LNCaP clone FGC (cell line): ENCODE results near the gene MPHOSPH9.
A peak's percentile ranks its signal among the peaks of the same experiment; 100 is the strongest.
"Not testable (repeated sequence)": the region's sequence is repeated elsewhere in the genome, so short reads cannot be mapped to it uniquely, and the experiment has no call there.

ENCODE experiments used
- DNase-seq: peaks from one replicate; pipeline ENCODE4 v3.0.0-alpha.2; 2011; ENCODE audit warnings: low read depth
- H3K4me3 ChIP-seq: 2 replicates; pipeline ENCODE4 v1.5.1; 2011; ENCODE audit warnings: mild to moderate bottlenecking, low read depth, low read length, control low read depth
- CTCF ChIP-seq: IDR thresholded peaks from 2 replicates; pipeline ENCODE4 v1.5.1; 2012; ENCODE audit warnings: mild to moderate bottlenecking; ENCODE audit not compliant: control insufficient read depth, insufficient read depth; ENCODE audit errors: extremely low read depth

The MPHOSPH9 gene

GRCh38 chr12:123250471-123251383 lies 17.8 kb upstream of the MPHOSPH9 start:
- peak; percentile 86 for DNase-seq
- peak overlapping the region; percentile 19 for H3K4me3 ChIP-seq
- TF ChIP-seq CTCF, result no peak

GRCh38 chr12:123248996-123249741 lies 16.2 kb upstream of the MPHOSPH9 start:
- DNase-seq, H3K4me3 ChIP-seq: not testable (repeated sequence)

- DNase-seq, H3K4me3 ChIP-seq: not testable (repeated sequence)
Observed at GRCh38 chr12:123248129-123248528, 15.2 kb upstream of the MPHOSPH9 start.

GRCh38 chr12:123245678-123246077 lies 12.7 kb upstream of the MPHOSPH9 start:
- TF ChIP-seq CTCF, result no peak
- no peak for DNase-seq
- no peak overlapping the region for H3K4me3 ChIP-seq

- DNase-seq, result no peak
- TF ChIP-seq CTCF, result no peak
- H3K4me3 ChIP-seq, result no peak overlapping the region
Observed at GRCh38 chr12:123243671-123244262, 10.8 kb upstream of the MPHOSPH9 start.

- no peak overlapping the region for H3K4me3 ChIP-seq
- DNase-seq, result no peak
- no peak for TF ChIP-seq CTCF
Observed at GRCh38 chr12:123242116-123242904, 9.4 kb upstream of the MPHOSPH9 start.

GRCh38 chr12:123238961-123239360 lies 6.0 kb upstream of the MPHOSPH9 start:
- no peak for DNase-seq
- no peak overlapping the region for H3K4me3 ChIP-seq
- no peak for TF ChIP-seq CTCF
